ENCODE data around the gene TPK1. TPM values are rescaled to one million over a fixed set of nuclear protein-coding genes. Genes with fewer than 3 reads are reported as not detected.
"Not testable (repeated sequence)": the region's sequence is repeated elsewhere in the genome, so short reads cannot be mapped to it uniquely, and the experiment has no call there.

Gene TPK1
- total RNA-seq, 1 donor from 2014 or later = 20.0 TPM

DNA sequence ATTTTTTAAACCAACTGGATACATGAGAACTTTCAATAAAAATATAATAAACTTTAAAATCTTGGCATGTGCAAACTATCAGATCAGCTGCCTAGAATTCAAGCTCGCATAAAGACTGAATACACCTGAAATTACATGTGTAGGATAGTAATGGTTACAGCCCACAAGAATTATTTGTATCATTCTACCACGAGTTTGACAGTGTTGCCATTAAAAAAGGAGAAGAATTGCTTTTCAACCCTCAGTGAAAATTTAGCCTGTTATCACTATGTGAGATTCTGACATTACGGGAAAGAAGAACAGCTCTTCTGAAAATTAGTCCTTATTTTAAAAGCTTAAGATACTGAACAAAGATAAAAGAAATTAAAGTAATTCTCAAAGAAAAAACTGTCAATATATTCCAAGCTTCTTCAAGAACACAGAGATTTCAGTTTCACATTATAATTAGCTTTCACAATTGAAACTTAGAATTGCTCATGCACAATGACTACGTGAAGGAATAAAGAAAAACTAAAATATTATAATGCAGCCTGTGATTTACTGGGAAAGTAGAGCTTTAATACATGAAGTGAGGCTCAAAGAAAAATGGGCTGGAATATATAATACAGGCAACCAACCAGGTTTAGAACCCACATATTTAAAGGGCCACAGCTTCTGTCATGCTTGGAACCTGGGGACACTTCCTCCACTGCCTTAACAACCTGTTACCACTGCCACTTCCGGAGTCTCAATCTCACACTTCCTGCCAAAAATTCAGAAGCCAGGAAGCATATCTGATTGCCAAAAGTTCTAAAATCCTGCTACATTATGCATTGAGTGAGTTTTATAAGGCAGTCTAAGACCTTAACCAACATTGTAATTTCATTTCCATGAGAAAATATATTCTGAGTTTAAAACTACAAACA is 23.2 kb downstream of the TPK1 start:
- intact Hi-C loops (cut with micrococcal nuclease) = loop anchor here (1.0 to 2.0 kb wide), 3 partner anchors 13 to 23 kb away; no protein-coding TSS in a partner anchor
- Mint-ChIP-seq H3K4me1 (peaks cover 44% of the 10 kb centered on the region), H3K4me3 (peak overlapping the region; percentile 68), H3K9me3 (no peaks in the 10 kb centered on the region), H3K36me3 (ENCODE audit: low read depth) (no peaks in the 10 kb centered on the region), H3K27ac (peak overlapping the region; percentile 93), H3K27me3 (no peaks in the 10 kb centered on the region)
- TF ChIP-seq, protein P1, sequence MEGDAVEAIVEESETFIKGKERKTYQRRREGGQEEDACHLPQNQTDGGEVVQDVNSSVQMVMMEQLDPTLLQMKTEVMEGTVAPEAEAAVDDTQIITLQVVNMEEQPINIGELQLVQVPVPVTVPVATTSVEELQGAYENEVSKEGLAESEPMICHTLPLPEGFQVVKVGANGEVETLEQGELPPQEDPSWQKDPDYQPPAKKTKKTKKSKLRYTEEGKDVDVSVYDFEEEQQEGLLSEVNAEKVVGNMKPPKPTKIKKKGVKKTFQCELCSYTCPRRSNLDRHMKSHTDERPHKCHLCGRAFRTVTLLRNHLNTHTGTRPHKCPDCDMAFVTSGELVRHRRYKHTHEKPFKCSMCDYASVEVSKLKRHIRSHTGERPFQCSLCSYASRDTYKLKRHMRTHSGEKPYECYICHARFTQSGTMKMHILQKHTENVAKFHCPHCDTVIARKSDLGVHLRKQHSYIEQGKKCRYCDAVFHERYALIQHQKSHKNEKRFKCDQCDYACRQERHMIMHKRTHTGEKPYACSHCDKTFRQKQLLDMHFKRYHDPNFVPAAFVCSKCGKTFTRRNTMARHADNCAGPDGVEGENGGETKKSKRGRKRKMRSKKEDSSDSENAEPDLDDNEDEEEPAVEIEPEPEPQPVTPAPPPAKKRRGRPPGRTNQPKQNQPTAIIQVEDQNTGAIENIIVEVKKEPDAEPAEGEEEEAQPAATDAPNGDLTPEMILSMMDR (IDR thresholded peaks at IDR 0.05) = no peak
- ChIA-PET POLR2A (interaction anchor here (0.5 to 4.8 kb wide), 9 partner anchors 9 to 928 kb away, joined by 3 to 117 read pairs (median 4); partner anchors contain the start of gene TPK1), CTCF (interaction anchor here (0.6 to 2.1 kb wide), 6 partner anchors 9 to 1905 kb away, joined by 3 to 6 read pairs (median 4); partner anchors contain the start of gene TPK1)
- DNase-seq (no peak), ATAC-seq (ENCODE audit: low read depth) (peak; percentile 92)

DNA sequence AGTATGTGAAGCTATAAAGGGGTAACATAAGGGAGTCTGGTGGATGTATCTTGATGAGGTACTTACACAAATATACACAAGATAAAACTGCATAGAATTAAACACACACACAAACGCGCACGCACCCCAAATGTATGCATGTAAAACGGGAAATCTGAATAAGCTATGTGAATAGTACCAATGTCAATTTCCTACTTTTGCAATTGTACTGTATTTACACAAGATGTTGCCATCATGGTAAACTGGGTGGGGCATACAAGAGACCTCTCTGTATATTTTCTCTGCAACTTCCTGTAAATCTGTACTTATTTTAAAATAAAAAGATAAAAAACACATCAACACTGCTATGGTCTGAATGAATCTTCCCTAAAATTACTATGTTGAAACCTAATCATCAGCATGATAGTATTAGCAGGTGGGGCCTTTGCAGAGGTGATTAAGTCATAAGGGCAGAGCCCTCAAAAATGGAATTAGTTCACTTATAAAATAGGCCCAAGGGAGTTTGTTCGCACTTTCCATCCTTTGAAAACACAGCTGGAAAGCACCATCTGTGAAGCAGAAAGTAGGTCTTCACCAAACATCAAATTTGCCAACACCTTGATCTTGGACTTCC is 30.1 kb downstream of the TPK1 start:
- Mint-ChIP-seq H3K9me3 (peaks cover 9% of the 10 kb centered on the region), H3K36me3 (ENCODE audit: low read depth) (peaks cover 27% of the 10 kb centered on the region), H3K4me1 (peaks cover 36% of the 10 kb centered on the region), H3K27me3 (no peaks in the 10 kb centered on the region), H3K4me3 (no peak overlapping the region), H3K27ac (no peak overlapping the region)
- POLR2A ChIA-PET = interaction anchor here (0.6 to 1.0 kb wide), 2 partner anchors 11 to 30 kb away, joined by 4 to 7 read pairs; partner anchors contain the start of gene TPK1
- intact Hi-C loops (cut with micrococcal nuclease) = no loop called here
- TF ChIP-seq, protein P1 (IDR thresholded peaks at IDR 0.05) = no peak
- CTCF ChIA-PET = interaction anchor here (1.0 kb wide), 1 partner anchor 12 kb away, joined by 5 read pairs; no protein-coding TSS in a partner anchor
- no peak for DNase-seq
- no peak for ATAC-seq (ENCODE audit: low read depth)

DNA sequence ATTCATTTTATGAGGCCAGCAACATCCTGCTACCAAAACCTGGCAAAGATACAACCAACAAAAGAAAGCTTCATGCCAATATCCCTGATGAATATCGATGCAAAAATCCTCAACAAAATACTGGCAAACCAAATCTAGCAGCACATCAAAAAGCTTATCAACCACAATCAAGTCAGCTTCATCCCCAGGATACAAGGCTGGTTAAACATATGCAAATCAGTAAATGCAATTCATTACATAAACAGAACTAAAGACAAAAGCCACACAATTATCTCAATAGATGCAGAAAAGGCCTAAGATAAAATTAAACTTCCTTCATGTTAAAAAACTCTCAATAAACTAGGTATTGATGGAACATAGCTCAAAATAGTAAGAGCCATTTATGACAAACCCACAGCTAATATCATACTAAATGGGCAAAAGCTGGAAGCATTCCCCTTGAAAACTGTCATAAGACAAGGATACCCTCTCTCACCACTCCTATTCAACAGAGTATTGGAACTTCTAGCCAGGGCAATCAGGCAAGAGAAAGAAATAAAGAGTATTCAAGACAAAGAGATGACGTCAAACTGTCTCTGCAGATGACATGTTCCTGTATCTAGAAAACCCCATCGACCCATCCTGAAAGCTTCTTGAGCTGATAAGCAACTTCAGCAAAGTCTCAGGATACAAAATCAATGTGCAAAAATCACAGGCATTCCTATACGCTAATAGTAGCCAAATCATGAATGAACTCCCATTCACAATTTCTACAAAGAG is 35.0 kb downstream of the TPK1 start:
- DNase-seq; ATAC-seq (ENCODE audit: low read depth); H3K27me3 Mint-ChIP-seq: not testable (repeated sequence)
- ChIA-PET CTCF (interaction anchor here (1.5 kb wide), 1 partner anchor 12 kb away, joined by 5 read pairs; no protein-coding TSS in a partner anchor), POLR2A (interaction anchor here (1.1 to 2.5 kb wide), 4 partner anchors 11 to 35 kb away, joined by 3 to 31 read pairs (median 10); partner anchors contain the start of gene TPK1)
- peak overlapping the region; percentile 42 for H3K4me3 Mint-ChIP-seq
- intact Hi-C loops (cut with micrococcal nuclease) = loop anchor here (2.0 kb wide), 3 partner anchors 14 to 42 kb away; no protein-coding TSS in a partner anchor
- H3K36me3 Mint-ChIP-seq (ENCODE audit: low read depth) = peaks cover 41% of the 10 kb centered on the region
- peak overlapping the region; percentile 41 for H3K27ac Mint-ChIP-seq
- peaks cover 54% of the 10 kb centered on the region for H3K4me1 Mint-ChIP-seq
- peaks cover 22% of the 10 kb centered on the region for H3K9me3 Mint-ChIP-seq

DNA sequence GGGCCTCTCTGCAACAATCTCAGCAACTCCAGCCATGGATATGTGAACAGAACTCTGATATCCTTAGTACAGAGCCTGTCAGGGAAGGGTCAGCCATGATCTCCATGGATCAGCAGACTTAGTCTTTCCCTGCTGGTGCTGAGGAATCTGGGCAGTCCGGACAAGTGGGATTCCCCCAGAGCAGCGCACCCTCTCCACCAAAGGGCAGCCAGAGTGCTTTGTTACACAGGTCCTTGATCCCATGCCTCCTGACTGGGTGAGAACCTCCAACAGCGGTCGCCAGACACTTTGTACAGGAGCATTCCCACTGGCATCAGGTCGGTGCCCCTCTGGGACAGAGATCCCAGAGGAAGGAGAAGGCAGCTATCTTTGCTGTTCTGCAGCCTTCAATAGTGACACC is 38.9 kb downstream of the TPK1 start:
- TF ChIP-seq, protein P1 (IDR thresholded peaks at IDR 0.05) = no peak
- intact Hi-C loops (cut with micrococcal nuclease) = no loop called here
- peaks cover 40% of the 10 kb centered on the region for H3K4me1 Mint-ChIP-seq
- ATAC-seq (ENCODE audit: low read depth) = no peak
- no peaks in the 10 kb centered on the region for H3K27me3 Mint-ChIP-seq
- CTCF ChIA-PET = no interaction called here
- DNase-seq = no peak
- H3K36me3 Mint-ChIP-seq (ENCODE audit: low read depth) = peaks cover 23% of the 10 kb centered on the region
- POLR2A ChIA-PET = no interaction called here
- peaks cover 16% of the 10 kb centered on the region for H3K9me3 Mint-ChIP-seq
- no peak overlapping the region for H3K4me3 Mint-ChIP-seq
- no peak overlapping the region for H3K27ac Mint-ChIP-seq

DNA sequence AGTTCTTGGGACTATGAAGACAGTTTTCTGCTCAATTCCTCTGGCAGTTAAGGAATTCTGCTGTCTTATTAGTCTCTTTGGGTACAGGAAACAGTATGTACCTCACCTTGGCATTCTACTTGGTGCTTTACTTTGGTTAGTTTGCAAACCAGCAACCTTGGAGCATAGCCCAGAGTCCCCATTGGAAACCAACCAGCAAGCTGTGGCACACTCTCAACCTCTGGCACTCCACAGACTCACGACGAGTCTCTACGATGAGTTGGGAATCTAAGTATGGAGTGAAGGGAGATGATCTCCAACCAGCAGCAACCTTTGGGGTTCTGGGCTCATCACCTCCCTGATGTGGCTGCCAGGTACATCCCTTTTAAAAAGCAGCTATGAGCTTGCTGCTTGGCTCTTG is 43.8 kb downstream of the TPK1 start:
- POLR2A ChIA-PET = no interaction called here
- TF ChIP-seq, protein P1 (IDR thresholded peaks at IDR 0.05) = no peak
- intact Hi-C loops (cut with micrococcal nuclease) = no loop called here
- ATAC-seq (ENCODE audit: low read depth) = no peak
- CTCF ChIA-PET = no interaction called here
- no peak overlapping the region for H3K27ac Mint-ChIP-seq
- no peaks in the 10 kb centered on the region for H3K27me3 Mint-ChIP-seq
- H3K4me3 Mint-ChIP-seq = no peak overlapping the region
- DNase-seq = no peak
- no peaks in the 10 kb centered on the region for H3K4me1 Mint-ChIP-seq
- no peaks in the 10 kb centered on the region for H3K36me3 Mint-ChIP-seq (ENCODE audit: low read depth)
- H3K9me3 Mint-ChIP-seq = no peaks in the 10 kb centered on the region
